GM23338 (cell line): ENCODE measurements around the gene MASP2. TPM values are rescaled to one million over a fixed set of nuclear protein-coding genes. Genes with fewer than 3 reads are reported as not detected.

ENCODE experiments used
- ATAC-seq: fragments of 200-7000 bp; cut with Tn5 transposase; 3 replicates; pipeline ENCODE4 v1.9.1; 2020
- DNase-seq: peaks from one replicate; pipeline ENCODE4 v3.0.0-alpha.2; 2015; ENCODE audit warnings: low spot score
- H2AFZ ChIP-seq: fragments of 200-600 bp; sonication (generic); 2 replicates; pipeline ENCODE4 v1.8.0; 2016; ENCODE audit warnings: antibody characterized with exemption, mild to moderate bottlenecking, moderate library complexity
- H3F3A ChIP-seq: fragments of 200-600 bp; sonication (generic); replicated peaks from 2 replicates; pipeline ENCODE4 v1.8.0; 2017; ENCODE audit warnings: antibody characterized with exemption, mixed run types, low read depth
- H3K27ac ChIP-seq: fragments of 200-600 bp; sonication (generic); 2 replicates; pipeline ENCODE4 v1.6.1; 2016; ENCODE audit warnings: low read depth
- H3K27me3 ChIP-seq: fragments of 200-600 bp; sonication (generic); 2 replicates; pipeline ENCODE4 v1.8.0; 2016; ENCODE audit warnings: mild to moderate bottlenecking, mixed run types, moderate library complexity; ENCODE audit not compliant: insufficient read depth
- H3K36me3 ChIP-seq: fragments of 200-600 bp; sonication (generic); 2 replicates; pipeline ENCODE4 v1.8.0; 2016; ENCODE audit warnings: mild to moderate bottlenecking; ENCODE audit not compliant: insufficient read depth
- H3K4me1 ChIP-seq: fragments of 200-600 bp; sonication (generic); 2 replicates; pipeline ENCODE4 v1.8.0; 2016; ENCODE audit warnings: mild to moderate bottlenecking, moderate library complexity; ENCODE audit not compliant: insufficient read depth
- H3K4me2 ChIP-seq: fragments of 200-600 bp; sonication (generic); 2 replicates; pipeline ENCODE4 v1.7.1; 2017; ENCODE audit warnings: mixed run types
- H3K4me3 ChIP-seq: fragments of 200-600 bp; sonication (generic); 2 replicates; pipeline ENCODE4 v1.6.1; 2016; ENCODE audit warnings: mixed run types
- H3K79me2 ChIP-seq: fragments of 200-600 bp; sonication (generic); replicated peaks from 2 replicates; pipeline ENCODE4 v1.8.0; 2017; ENCODE audit warnings: mild to moderate bottlenecking; ENCODE audit not compliant: insufficient read depth
- H3K9me2 ChIP-seq: fragments of 200-600 bp; sonication (generic); 2 replicates; pipeline ENCODE4 v1.8.0; 2017; ENCODE audit not compliant: insufficient read depth
- H4K20me1 ChIP-seq: fragments of 200-600 bp; sonication (generic); replicated peaks from 2 replicates; pipeline ENCODE4 v1.8.0; 2017; ENCODE audit warnings: mild to moderate bottlenecking; ENCODE audit not compliant: insufficient read depth
- H3K27ac Mint-ChIP-seq: 2 replicates; pipeline ENCODE4 v1.8.0; 2020; ENCODE audit warnings: inconsistent platforms, mild to moderate bottlenecking, moderate library complexity, mixed read lengths
- H3K27me3 Mint-ChIP-seq: 3 replicates; pipeline ENCODE4 v1.8.0; 2022; ENCODE audit warnings: low read depth, mild to moderate bottlenecking, moderate library complexity, mixed read lengths, inconsistent platforms; ENCODE audit not compliant: insufficient read depth, poor library complexity
- H3K36me3 Mint-ChIP-seq: 3 replicates; pipeline ENCODE4 v1.8.0; 2021; ENCODE audit warnings: low read depth, mild to moderate bottlenecking, inconsistent platforms, moderate library complexity, mixed read lengths
- H3K4me1 Mint-ChIP-seq: 3 replicates; pipeline ENCODE4 v1.8.0; 2020; ENCODE audit warnings: mild to moderate bottlenecking, inconsistent platforms, mixed read lengths
- H3K4me3 Mint-ChIP-seq: 3 replicates; pipeline ENCODE4 v1.8.0; 2021; ENCODE audit warnings: moderate library complexity, mild to moderate bottlenecking, inconsistent platforms, mixed read lengths
- H3K9me3 Mint-ChIP-seq: 3 replicates; pipeline ENCODE4 v1.8.0; 2020; ENCODE audit warnings: moderate library complexity, mild to moderate bottlenecking, inconsistent platforms, mixed read lengths
- CREB1 ChIP-seq: fragments of 250-450 bp; sonication (Bioruptor Pico); IDR thresholded peaks from 2 replicates; pipeline ENCODE4 v1.5.0; 2020; ENCODE audit warnings: low read depth, mild to moderate bottlenecking, moderate library complexity
- EZH2 ChIP-seq: fragments of 200-600 bp; sonication (generic); IDR thresholded peaks from one replicate; pipeline ENCODE4 v1.8.0; 2017; ENCODE audit warnings: antibody characterized with exemption, mild to moderate bottlenecking, low read depth; ENCODE audit not compliant: unreplicated experiment
- JUNB ChIP-seq: IDR thresholded peaks from one replicate; pipeline ENCODE4 v1.6.1; 2016; ENCODE audit warnings: antibody characterized with exemption; ENCODE audit not compliant: unreplicated experiment
- NANOG ChIP-seq: IDR thresholded peaks from 2 replicates; pipeline ENCODE4 v1.6.1; 2016; ENCODE audit warnings: antibody characterized with exemption, borderline replicate concordance
- POLR2AphosphoS5 ChIP-seq: IDR thresholded peaks from 2 replicates; pipeline ENCODE4 v1.6.1; 2016; ENCODE audit warnings: antibody characterized with exemption, low read depth
- STAT1 ChIP-seq: IDR thresholded peaks from one replicate; pipeline ENCODE4 v1.6.1; 2016; ENCODE audit warnings: antibody characterized with exemption; ENCODE audit not compliant: unreplicated experiment
- ZNF114 ChIP-seq: fragments of 250-450 bp; sonication (Bioruptor Pico); IDR thresholded peaks from 2 replicates; pipeline ENCODE4 v1.5.0; 2020; ENCODE audit warnings: mild to moderate bottlenecking, moderate library complexity
- polyA plus RNA-seq: library from polyadenylated mRNA; unstranded; fragments of >200 nt; fragmentation: Nextera tagmentation; extraction: Ambion mirVana; gene quantifications from 2 replicates; pipeline ENCODE4 v1.2.1, GENCODE V29; 2016
- total RNA-seq: library from RNA; depleted of rRNA; stranded (reverse); fragments of >200 nt; shearing (Covaris generic); gene quantifications from 2 replicates; pipeline ENCODE4 v1.2.3, GENCODE V29; 2014
- TF ChIP-seq, protein P1 (sequence below): fragments of 250-450 bp; sonication (Bioruptor Pico); IDR thresholded peaks from 2 replicates; pipeline ENCODE4 v1.5.0; 2020; ENCODE audit warnings: mild to moderate bottlenecking, moderate library complexity
- TF ChIP-seq, protein P2 (sequence below): IDR thresholded peaks from one replicate; pipeline ENCODE4 v1.6.1; 2018; ENCODE audit warnings: antibody characterized with exemption; ENCODE audit not compliant: unreplicated experiment

Gene MASP2
- total and polyA plus RNA-seq, 2 experiments from 2014 or later = 0.71 to 1.5 TPM

DNA sequence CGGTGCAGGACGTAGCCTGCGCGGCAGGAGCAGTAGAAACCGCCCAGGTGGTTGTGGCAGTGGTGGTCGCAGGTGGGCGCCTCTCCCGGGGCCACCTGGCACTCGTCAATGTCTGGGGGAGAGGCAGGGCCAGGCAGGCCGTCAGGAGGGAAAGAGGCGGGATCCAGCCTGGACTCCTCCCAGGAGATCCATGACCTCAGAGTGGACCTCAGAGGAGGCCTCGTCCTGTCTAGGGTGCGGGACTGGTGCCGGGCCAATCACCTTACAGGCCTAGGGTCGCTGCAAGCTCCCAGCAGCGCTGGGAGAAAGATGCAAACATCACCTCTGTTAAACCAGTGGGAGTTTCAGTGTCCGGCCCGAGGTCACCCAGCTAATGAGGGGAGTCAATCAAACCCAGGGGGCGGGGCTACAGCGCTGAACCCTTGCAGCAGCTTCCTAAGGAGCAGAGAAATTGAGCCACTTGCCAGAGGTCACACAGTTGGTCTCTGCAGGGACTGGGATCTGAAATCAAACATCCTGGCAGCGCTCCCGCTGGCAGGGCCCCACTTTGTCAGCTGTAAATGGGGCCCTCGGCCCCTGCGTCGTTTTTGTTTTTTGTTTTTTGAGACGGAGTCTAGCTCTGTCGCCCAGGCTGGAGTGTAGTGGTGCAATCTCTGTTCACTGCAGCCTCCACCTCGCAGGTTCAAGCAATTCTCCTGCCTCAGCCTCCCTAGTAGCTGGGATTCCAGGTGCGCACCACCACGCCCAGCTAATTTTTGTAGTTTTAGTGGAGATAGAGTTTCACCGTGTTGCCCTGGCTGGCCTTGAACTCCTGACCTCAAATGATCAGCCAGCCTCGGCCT lies 1.4 kb downstream of the MASP2 start:
- H3F3A ChIP-seq = 0 out of 2 replicates have a peak, but pooled peaks cover 2% of the 10 kb centered on the region
- Mint-ChIP-seq H3K4me1 (peaks cover 4% of the 10 kb centered on the region), H3K27ac (no peak overlapping the region), H3K36me3 (no peaks in the 10 kb centered on the region), H3K27me3 (peaks cover 7% of the 10 kb centered on the region), H3K4me3 (peak overlapping the region; percentile 60; the same call in 2 of the 3 replicates), H3K9me3 (no peaks in the 10 kb centered on the region)
- peak overlapping the region; percentile 35 for H3K4me2 ChIP-seq
- no peaks in the 10 kb centered on the region for H3K27me3 ChIP-seq
- peak; percentile 95 for ATAC-seq
- no peaks in the 10 kb centered on the region for H3K9me2 ChIP-seq
- no peaks in the 10 kb centered on the region for H3K36me3 ChIP-seq
- no peak overlapping the region for H3K27ac ChIP-seq
- peaks cover 5% of the 10 kb centered on the region for H3K4me1 ChIP-seq
- no peaks in the 10 kb centered on the region for H4K20me1 ChIP-seq
- TF ChIP-seq STAT1 (no peak), POLR2AphosphoS5 (peak; percentile 15; the same call in 1 of the 2 replicates), NANOG (no peak), EZH2 (no peak), JUNB (no peak), CREB1 (CRISPR knock-in tag) (no peak), ZNF114 (no peak)
- TF ChIP-seq, protein P1, sequence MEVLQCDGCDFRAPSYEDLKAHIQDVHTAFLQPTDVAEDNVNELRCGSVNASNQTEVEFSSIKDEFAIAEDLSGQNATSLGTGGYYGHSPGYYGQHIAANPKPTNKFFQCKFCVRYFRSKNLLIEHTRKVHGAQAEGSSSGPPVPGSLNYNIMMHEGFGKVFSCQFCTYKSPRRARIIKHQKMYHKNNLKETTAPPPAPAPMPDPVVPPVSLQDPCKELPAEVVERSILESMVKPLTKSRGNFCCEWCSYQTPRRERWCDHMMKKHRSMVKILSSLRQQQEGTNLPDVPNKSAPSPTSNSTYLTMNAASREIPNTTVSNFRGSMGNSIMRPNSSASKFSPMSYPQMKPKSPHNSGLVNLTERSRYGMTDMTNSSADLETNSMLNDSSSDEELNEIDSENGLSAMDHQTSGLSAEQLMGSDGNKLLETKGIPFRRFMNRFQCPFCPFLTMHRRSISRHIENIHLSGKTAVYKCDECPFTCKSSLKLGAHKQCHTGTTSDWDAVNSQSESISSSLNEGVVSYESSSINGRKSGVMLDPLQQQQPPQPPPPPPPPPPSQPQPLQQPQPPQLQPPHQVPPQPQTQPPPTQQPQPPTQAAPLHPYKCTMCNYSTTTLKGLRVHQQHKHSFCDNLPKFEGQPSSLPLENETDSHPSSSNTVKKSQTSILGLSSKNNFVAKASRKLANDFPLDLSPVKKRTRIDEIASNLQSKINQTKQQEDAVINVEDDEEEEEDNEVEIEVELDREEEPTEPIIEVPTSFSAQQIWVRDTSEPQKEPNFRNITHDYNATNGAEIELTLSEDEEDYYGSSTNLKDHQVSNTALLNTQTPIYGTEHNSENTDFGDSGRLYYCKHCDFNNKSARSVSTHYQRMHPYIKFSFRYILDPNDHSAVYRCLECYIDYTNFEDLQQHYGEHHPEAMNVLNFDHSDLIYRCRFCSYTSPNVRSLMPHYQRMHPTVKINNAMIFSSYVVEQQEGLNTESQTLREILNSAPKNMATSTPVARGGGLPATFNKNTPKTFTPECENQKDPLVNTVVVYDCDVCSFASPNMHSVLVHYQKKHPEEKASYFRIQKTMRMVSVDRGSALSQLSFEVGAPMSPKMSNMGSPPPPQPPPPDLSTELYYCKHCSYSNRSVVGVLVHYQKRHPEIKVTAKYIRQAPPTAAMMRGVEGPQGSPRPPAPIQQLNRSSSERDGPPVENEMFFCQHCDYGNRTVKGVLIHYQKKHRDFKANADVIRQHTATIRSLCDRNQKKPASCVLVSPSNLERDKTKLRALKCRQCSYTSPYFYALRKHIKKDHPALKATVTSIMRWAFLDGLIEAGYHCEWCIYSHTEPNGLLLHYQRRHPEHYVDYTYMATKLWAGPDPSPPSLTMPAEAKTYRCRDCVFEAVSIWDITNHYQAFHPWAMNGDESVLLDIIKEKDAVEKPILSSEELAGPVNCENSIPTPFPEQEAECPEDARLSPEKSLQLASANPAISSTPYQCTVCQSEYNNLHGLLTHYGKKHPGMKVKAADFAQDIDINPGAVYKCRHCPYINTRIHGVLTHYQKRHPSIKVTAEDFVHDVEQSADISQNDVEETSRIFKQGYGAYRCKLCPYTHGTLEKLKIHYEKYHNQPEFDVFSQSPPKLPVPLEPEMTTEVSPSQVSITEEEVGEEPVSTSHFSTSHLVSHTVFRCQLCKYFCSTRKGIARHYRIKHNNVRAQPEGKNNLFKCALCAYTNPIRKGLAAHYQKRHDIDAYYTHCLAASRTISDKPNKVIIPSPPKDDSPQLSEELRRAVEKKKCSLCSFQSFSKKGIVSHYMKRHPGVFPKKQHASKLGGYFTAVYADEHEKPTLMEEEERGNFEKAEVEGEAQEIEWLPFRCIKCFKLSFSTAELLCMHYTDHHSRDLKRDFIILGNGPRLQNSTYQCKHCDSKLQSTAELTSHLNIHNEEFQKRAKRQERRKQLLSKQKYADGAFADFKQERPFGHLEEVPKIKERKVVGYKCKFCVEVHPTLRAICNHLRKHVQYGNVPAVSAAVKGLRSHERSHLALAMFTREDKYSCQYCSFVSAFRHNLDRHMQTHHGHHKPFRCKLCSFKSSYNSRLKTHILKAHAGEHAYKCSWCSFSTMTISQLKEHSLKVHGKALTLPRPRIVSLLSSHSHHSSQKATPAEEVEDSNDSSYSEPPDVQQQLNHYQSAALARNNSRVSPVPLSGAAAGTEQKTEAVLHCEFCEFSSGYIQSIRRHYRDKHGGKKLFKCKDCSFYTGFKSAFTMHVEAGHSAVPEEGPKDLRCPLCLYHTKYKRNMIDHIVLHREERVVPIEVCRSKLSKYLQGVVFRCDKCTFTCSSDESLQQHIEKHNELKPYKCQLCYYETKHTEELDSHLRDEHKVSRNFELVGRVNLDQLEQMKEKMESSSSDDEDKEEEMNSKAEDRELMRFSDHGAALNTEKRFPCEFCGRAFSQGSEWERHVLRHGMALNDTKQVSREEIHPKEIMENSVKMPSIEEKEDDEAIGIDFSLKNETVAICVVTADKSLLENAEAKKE (CRISPR knock-in tag) = no peak
- TF ChIP-seq, protein P2, sequence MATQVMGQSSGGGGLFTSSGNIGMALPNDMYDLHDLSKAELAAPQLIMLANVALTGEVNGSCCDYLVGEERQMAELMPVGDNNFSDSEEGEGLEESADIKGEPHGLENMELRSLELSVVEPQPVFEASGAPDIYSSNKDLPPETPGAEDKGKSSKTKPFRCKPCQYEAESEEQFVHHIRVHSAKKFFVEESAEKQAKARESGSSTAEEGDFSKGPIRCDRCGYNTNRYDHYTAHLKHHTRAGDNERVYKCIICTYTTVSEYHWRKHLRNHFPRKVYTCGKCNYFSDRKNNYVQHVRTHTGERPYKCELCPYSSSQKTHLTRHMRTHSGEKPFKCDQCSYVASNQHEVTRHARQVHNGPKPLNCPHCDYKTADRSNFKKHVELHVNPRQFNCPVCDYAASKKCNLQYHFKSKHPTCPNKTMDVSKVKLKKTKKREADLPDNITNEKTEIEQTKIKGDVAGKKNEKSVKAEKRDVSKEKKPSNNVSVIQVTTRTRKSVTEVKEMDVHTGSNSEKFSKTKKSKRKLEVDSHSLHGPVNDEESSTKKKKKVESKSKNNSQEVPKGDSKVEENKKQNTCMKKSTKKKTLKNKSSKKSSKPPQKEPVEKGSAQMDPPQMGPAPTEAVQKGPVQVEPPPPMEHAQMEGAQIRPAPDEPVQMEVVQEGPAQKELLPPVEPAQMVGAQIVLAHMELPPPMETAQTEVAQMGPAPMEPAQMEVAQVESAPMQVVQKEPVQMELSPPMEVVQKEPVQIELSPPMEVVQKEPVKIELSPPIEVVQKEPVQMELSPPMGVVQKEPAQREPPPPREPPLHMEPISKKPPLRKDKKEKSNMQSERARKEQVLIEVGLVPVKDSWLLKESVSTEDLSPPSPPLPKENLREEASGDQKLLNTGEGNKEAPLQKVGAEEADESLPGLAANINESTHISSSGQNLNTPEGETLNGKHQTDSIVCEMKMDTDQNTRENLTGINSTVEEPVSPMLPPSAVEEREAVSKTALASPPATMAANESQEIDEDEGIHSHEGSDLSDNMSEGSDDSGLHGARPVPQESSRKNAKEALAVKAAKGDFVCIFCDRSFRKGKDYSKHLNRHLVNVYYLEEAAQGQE = no peak
- H3K79me2 ChIP-seq = no peaks in the 10 kb centered on the region
- peak; percentile 91 for DNase-seq
- peak overlapping the region; percentile 22; the same call in 1 of the 2 replicates for H3K4me3 ChIP-seq
- H2AFZ ChIP-seq = peak overlapping the region; percentile 87; the same call in 1 of the 2 replicates
